H1 (cell line): ENCODE results near the gene NOC4L. TPM values are rescaled to one million over a fixed set of nuclear protein-coding genes. Genes with fewer than 3 reads are reported as not detected.

Experiments
- POLR2AphosphoS5 ChIP-seq: IDR thresholded peaks from 2 replicates; pipeline ENCODE4 v1.6.1; 2011; ENCODE audit warnings: low read depth, low read length
- ZNF274 ChIP-seq: IDR thresholded peaks from 2 replicates; pipeline ENCODE4 v1.7.0; 2012; ENCODE audit warnings: low read length, borderline replicate concordance; ENCODE audit errors: extremely low read depth
- polyA plus RNA-seq, 7 experiments: library from polyadenylated mRNA; depleted of rRNA in 3 of 7; stranded (reverse) in 5 of 7; unstranded in 2 of 7; fragments of >200 nt in 5 of 7; fragments of 200-250 nt in 2 of 7; gene quantifications; 1 replicate in 5 of 7; 2 replicates in 1 of 7; 4 replicates in 1 of 7; pipeline versions ENCODE4 v1.2.1 to v1.2.3, GENCODE V29; 2011 to 2013; ENCODE audit warnings: missing spikeins in 2 of 7, mixed read lengths in 2 of 7
- total RNA-seq: library from RNA; stranded (reverse); fragmentation: NEBNext Ultra II Directional; extraction: Animal tissue kit (Norgen Biotek cat#: 25700); gene quantifications from 2 replicates; pipeline ENCODE4 v1.2.1, GENCODE V29; 2021
- TF ChIP-seq, protein P1 (sequence below): fragments of 300-600 bp; sonication (generic); IDR thresholded peaks from 2 replicates; pipeline ENCODE4 v1.7.1; 2012; ENCODE audit warnings: low read length, moderate library complexity, mild to moderate bottlenecking, inconsistent platforms; ENCODE audit not compliant: insufficient replicate concordance

Gene NOC4L
- total and polyA plus RNA-seq, 2 of the 8 experiments (the other 6 are each of a cell fraction or from before 2014, with no cell fraction given), result 26.8 to 40.3 TPM

DNA sequence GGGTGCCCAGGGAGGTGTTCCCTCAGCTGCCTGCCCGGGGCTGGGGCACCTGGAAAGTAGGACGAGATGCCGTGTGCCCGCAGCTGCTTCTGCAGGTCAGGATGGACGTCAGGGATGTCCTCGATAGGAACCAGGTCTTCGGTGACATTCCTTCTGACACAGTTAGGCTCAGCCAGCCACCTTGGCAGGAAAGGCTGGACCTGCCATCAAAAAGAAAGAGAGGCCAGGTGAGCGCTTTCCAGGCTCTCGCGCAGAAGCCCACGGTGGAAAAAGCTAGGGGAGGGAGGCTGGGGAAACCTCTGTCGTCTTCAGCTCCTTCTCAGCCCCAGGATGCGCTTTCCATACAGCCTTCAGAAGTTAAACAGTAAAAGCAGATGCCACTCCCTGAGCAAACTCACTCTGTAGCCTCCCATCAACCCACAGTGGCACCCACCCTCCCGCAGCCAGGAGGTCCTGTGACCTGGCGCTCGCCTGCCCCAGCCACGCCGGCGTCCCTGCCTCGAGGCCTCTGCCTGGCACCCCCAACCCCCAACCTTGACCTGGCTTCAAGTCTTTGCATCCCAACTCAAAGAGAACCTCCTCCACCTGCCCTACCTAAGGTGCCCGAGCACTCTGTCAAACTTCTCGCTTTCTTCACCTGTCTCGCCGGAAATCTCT lies 1.4 kb upstream of the NOC4L start (continued):
- TF ChIP-seq, protein P1, sequence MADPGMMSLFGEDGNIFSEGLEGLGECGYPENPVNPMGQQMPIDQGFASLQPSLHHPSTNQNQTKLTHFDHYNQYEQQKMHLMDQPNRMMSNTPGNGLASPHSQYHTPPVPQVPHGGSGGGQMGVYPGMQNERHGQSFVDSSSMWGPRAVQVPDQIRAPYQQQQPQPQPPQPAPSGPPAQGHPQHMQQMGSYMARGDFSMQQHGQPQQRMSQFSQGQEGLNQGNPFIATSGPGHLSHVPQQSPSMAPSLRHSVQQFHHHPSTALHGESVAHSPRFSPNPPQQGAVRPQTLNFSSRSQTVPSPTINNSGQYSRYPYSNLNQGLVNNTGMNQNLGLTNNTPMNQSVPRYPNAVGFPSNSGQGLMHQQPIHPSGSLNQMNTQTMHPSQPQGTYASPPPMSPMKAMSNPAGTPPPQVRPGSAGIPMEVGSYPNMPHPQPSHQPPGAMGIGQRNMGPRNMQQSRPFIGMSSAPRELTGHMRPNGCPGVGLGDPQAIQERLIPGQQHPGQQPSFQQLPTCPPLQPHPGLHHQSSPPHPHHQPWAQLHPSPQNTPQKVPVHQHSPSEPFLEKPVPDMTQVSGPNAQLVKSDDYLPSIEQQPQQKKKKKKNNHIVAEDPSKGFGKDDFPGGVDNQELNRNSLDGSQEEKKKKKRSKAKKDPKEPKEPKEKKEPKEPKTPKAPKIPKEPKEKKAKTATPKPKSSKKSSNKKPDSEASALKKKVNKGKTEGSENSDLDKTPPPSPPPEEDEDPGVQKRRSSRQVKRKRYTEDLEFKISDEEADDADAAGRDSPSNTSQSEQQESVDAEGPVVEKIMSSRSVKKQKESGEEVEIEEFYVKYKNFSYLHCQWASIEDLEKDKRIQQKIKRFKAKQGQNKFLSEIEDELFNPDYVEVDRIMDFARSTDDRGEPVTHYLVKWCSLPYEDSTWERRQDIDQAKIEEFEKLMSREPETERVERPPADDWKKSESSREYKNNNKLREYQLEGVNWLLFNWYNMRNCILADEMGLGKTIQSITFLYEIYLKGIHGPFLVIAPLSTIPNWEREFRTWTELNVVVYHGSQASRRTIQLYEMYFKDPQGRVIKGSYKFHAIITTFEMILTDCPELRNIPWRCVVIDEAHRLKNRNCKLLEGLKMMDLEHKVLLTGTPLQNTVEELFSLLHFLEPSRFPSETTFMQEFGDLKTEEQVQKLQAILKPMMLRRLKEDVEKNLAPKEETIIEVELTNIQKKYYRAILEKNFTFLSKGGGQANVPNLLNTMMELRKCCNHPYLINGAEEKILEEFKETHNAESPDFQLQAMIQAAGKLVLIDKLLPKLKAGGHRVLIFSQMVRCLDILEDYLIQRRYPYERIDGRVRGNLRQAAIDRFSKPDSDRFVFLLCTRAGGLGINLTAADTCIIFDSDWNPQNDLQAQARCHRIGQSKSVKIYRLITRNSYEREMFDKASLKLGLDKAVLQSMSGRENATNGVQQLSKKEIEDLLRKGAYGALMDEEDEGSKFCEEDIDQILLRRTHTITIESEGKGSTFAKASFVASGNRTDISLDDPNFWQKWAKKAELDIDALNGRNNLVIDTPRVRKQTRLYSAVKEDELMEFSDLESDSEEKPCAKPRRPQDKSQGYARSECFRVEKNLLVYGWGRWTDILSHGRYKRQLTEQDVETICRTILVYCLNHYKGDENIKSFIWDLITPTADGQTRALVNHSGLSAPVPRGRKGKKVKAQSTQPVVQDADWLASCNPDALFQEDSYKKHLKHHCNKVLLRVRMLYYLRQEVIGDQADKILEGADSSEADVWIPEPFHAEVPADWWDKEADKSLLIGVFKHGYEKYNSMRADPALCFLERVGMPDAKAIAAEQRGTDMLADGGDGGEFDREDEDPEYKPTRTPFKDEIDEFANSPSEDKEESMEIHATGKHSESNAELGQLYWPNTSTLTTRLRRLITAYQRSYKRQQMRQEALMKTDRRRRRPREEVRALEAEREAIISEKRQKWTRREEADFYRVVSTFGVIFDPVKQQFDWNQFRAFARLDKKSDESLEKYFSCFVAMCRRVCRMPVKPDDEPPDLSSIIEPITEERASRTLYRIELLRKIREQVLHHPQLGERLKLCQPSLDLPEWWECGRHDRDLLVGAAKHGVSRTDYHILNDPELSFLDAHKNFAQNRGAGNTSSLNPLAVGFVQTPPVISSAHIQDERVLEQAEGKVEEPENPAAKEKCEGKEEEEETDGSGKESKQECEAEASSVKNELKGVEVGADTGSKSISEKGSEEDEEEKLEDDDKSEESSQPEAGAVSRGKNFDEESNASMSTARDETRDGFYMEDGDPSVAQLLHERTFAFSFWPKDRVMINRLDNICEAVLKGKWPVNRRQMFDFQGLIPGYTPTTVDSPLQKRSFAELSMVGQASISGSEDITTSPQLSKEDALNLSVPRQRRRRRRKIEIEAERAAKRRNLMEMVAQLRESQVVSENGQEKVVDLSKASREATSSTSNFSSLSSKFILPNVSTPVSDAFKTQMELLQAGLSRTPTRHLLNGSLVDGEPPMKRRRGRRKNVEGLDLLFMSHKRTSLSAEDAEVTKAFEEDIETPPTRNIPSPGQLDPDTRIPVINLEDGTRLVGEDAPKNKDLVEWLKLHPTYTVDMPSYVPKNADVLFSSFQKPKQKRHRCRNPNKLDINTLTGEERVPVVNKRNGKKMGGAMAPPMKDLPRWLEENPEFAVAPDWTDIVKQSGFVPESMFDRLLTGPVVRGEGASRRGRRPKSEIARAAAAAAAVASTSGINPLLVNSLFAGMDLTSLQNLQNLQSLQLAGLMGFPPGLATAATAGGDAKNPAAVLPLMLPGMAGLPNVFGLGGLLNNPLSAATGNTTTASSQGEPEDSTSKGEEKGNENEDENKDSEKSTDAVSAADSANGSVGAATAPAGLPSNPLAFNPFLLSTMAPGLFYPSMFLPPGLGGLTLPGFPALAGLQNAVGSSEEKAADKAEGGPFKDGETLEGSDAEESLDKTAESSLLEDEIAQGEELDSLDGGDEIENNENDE, result no peak
- TF ChIP-seq ZNF274 (no peak), POLR2AphosphoS5 (no peak)
